Thyroid gland (tissue), 4 donors: ENCODE results near the gene AIP.

ENCODE experiments used
- CTCF ChIP-seq, 6 experiments: fragments of 200-600 bp in 3 of 6; fragments of 450-650 bp in 3 of 6; sonication (generic) in 3 of 6; IDR thresholded peaks; one replicate each; pipeline ENCODE4 v1.5.1; 2016 to 2019; ENCODE audit warnings: antibody characterized with exemption in 6 of 6, mild to moderate bottlenecking in 2 of 6, inconsistent platforms in 1 of 6, moderate library complexity in 1 of 6
- POLR2A ChIP-seq, 2 donors: fragments of 450-650 bp; IDR thresholded peaks; one replicate each; pipeline ENCODE4 v1.6.1; 2017; ENCODE audit warnings: antibody characterized with exemption in 2 of 2, mild to moderate bottlenecking in 2 of 2, moderate library complexity in 1 of 2

GRCh38 chr11:67450796-67451657 lies 31.8 kb upstream of the AIP start:
- TF ChIP-seq CTCF (IDR thresholded peaks at IDR 0.05) (no peak), POLR2A (IDR thresholded peaks at IDR 0.05) (no peak)
